ENCODE results near the gene MBP.
"Not testable (repeated sequence)": the region's sequence is repeated elsewhere in the genome, so short reads cannot be mapped to it uniquely, and the experiment has no call there.

MBP gene

GRCh38 chr18:77022556-77022955 lies 110.0 kb downstream of the MBP start:
- DNase-seq (ENCODE audit: low read depth in 2 of 2), result no peak

- DNase-seq (ENCODE audit: low read depth in 2 of 2), result no peak
Measured at GRCh38 chr18:77022116-77022515, 110.5 kb downstream of the MBP start.

- not testable (repeated sequence) for DNase-seq (ENCODE audit: low read depth in 2 of 2)
Measured at GRCh38 chr18:77021478-77021877, 111.1 kb downstream of the MBP start.

- DNase-seq (ENCODE audit: low read depth in 2 of 2), result no peak
Measured at GRCh38 chr18:77021075-77021474, 111.5 kb downstream of the MBP start.

DNA sequence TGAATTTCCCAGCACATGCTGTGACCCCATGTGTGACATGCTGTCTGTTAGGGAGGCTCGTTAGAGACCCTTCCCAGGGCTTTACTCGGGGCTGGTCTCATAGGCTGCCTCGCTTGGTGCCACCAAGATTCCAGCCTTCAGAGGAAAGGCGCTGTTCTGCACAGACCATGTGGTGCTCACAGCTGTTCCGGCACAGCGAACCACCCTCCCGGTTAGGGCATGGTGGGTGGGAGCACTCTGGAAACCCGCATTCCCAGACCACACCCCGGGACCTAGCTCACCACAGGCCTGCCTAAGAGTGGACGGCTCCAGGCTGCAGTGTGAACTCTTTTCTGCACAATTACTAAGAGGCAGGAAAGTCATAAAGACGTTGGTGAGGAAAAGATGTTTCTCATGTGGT lies 112.0 kb downstream of the MBP start:
- no peak for DNase-seq (ENCODE audit: low read depth in 2 of 2)

DNA sequence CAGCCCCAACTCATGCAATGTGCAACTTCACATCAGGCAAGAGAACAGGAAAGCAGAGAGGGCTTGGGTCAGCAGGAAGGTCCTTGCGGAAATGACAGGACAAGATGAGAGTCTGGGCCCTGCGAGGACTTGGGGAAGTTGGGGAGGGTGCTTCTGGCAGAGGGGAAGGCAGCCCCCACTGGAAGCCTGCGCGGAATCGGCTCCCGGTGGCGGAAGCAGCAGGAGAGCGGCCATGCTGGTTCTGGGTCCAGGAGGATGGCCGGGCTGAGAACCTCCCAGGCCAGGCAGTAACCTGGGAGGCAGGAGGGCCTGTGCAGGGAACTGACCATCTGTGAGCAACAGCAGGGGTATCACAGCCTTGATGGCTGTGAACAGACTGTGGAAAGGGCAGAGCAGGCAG lies 112.9 kb downstream of the MBP start:
- no peak for DNase-seq (ENCODE audit: low read depth in 2 of 2)

GRCh38 chr18:77018650-77019049 lies 113.9 kb downstream of the MBP start:
- DNase-seq (ENCODE audit: low read depth in 2 of 2), result not testable (repeated sequence)

GRCh38 chr18:77017355-77017754 lies 115.2 kb downstream of the MBP start:
- DNase-seq (ENCODE audit: low read depth in 2 of 2), result no peak

GRCh38 chr18:77016936-77017335 lies 115.6 kb downstream of the MBP start:
- DNase-seq (ENCODE audit: low read depth in 2 of 2), result no peak

DNA sequence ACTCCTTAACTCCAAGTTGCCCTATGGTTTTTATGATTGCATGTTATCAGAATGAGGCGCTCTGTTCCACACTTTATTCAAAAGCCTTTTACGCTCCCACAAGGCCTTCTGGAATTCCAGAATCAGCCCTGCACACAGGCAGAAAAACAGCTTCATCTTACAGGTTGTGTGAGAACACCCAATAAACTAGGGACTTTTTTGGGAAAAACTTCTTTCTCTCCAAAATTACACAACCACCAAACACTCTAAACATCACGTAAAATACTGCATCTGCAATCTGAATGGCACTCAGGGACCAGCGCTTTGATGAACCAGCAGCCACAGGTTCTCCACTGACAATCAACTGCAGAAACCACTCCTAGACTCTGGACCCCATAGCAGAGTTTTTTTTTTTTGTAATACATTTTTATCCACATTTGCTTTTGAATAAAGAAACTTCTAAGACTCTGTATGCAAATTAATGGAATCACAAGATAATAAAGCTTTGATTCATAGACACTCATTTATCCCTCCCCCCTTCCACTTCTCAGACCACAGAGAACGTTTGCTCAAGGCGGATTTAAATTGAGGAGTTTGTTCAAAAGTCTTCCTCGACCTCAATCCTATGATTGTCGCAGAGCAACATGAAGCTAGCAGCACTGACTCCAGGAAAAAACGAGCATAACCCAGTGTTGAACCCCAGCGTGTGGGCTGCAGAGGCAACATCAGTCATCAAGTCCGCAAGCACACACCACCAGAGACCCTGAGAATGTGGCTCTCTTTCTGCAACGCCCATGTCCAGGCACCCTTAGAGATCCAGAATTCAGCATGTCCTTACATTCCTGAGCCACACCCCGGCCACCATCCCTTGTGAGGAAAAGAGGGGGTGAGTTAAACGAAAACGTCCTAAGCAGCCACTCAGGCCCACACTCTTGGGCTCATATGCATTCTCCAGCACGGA lies 116.5 kb downstream of the MBP start:
- no peak for DNase-seq (ENCODE audit: low read depth in 2 of 2)

- no peak for DNase-seq (ENCODE audit: low read depth in 2 of 2)
Measured at GRCh38 chr18:77015169-77015568, 117.4 kb downstream of the MBP start.

GRCh38 chr18:77014538-77014937 lies 118.0 kb downstream of the MBP start:
- no peak for DNase-seq (ENCODE audit: low read depth in 2 of 2)

- no peak for DNase-seq (ENCODE audit: low read depth in 2 of 2)
Measured at GRCh38 chr18:77013811-77014521, 118.6 kb downstream of the MBP start.

DNA sequence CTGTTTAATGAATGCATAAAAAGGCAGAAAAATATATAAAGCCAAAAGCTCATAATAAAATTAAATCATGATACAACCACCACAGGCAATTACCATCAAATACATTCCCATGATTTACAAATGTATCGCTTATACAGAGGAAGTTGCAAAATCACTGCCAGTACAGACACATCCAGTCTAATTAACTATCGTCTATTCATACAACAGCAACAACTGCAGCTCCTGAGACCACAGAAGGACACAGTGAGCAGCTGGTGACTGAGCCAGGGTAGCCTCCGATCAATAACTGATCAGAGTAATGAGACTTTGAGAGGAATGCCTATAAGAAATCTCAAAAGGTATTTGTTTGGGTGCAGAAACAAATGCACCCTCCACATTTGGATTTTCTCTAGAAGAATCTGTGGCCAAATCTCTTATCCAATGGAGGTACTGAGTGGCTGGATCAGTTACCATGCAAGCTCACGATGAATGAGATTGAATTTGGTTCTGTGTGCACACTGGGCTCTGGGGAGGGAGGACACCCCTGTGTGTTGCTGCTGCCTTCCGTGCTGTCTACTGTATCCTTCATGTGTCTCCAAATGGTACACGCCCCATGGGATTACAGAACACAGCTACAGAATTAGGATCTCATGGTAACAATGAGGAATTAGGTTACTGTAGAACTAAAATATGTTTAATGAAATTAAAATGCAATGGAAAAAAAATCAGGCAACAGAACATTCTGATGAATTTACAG lies 119.6 kb downstream of the MBP start:
- DNase-seq (ENCODE audit: low read depth in 2 of 2), result no peak

GRCh38 chr18:77012120-77012519 lies 120.5 kb downstream of the MBP start:
- no peak for DNase-seq (ENCODE audit: low read depth in 2 of 2)

GRCh38 chr18:77009675-77010074 lies 122.9 kb downstream of the MBP start:
- no peak for DNase-seq (ENCODE audit: low read depth in 2 of 2)

DNA sequence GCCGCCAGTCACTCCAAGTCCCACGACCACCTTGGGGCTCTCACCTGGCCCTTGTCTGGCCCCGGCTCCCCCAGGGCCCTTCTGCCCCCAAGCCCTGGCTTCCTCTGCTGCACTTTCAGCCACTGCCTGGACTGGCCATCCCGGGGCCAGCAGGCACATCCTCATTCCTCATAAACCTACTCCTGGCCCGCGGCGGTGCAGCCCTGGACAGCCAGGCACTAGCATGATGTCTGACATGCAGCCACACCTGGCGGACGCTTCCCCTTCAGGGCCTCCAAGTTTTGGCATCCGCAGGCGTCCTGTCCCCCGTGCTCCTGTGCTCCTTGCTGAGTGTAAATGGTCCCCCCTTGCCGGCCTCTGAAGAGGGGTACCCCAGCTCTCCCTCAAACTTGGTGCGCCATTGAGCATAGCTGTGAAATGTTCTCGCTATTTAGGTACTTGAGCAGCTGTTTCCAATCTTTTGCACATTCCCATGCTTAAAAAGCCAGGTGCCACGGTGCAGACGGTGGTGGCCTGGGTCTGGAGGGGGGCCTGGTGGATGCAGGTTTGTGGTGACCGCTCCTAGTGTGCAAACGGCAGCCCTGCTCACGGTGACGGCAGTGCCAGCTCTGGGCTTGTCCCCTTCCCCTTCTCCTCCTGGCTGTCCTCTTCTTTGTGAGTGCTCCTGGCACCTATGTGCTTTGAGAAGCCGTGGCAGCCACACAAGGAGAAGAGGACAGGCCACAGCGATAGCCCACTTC lies 123.8 kb downstream of the MBP start:
- no peak for DNase-seq (ENCODE audit: low read depth in 2 of 2)

- no peak for DNase-seq (ENCODE audit: low read depth in 2 of 2)
Measured at GRCh38 chr18:77008006-77008405, 124.6 kb downstream of the MBP start.

GRCh38 chr18:77007251-77007650 lies 125.3 kb downstream of the MBP start:
- DNase-seq (ENCODE audit: low read depth in 2 of 2), result no peak

GRCh38 chr18:77006305-77007175 lies 126.0 kb downstream of the MBP start:
- no peak for DNase-seq (ENCODE audit: low read depth in 2 of 2)
